Measurements from ENCODE around the gene NGF.
"Not testable (repeated sequence)": the region's sequence is repeated elsewhere in the genome, so short reads cannot be mapped to it uniquely, and the experiment has no call there.

Gene NGF

GRCh38 chr1:115364780-115365155 is 26.7 kb upstream of the NGF start:
- TF ChIP-seq CTCF (conservative IDR thresholded peaks at IDR 0.05; ENCODE audit: low read depth, low read length) = no peak
- H3K4me3 ChIP-seq (ENCODE audit: low read length) = no peak overlapping the region
- peak; percentile 40 for DNase-seq (ENCODE audit: low read depth)

GRCh38 chr1:115364046-115364779 is 26.2 kb upstream of the NGF start:
- no peak for DNase-seq (ENCODE audit: low read depth)
- no peak for TF ChIP-seq CTCF (conservative IDR thresholded peaks at IDR 0.05; ENCODE audit: low read depth, low read length)
- no peak overlapping the region for H3K4me3 ChIP-seq (ENCODE audit: low read length)

GRCh38 chr1:115363171-115363570 is 25.1 kb upstream of the NGF start:
- TF ChIP-seq CTCF (conservative IDR thresholded peaks at IDR 0.05; ENCODE audit: low read depth, low read length) = no peak
- DNase-seq (ENCODE audit: low read depth) = no peak
- no peak overlapping the region for H3K4me3 ChIP-seq (ENCODE audit: low read length)

- not testable (repeated sequence) for H3K4me3 ChIP-seq (ENCODE audit: low read length); DNase-seq (ENCODE audit: low read depth)
These were observed 22.6 kb upstream of the NGF start for GRCh38 chr1:115360505-115361129.

- DNase-seq (ENCODE audit: low read depth); H3K4me3 ChIP-seq (ENCODE audit: low read length): not testable (repeated sequence)
These were observed 21.9 kb upstream of the NGF start for GRCh38 chr1:115359787-115360452.

GRCh38 chr1:115356356-115356755 is 18.3 kb upstream of the NGF start:
- no peak for DNase-seq (ENCODE audit: low read depth)
- H3K4me3 ChIP-seq (ENCODE audit: low read length) = no peak overlapping the region
- TF ChIP-seq CTCF (conservative IDR thresholded peaks at IDR 0.05; ENCODE audit: low read depth, low read length) = no peak

- TF ChIP-seq CTCF (conservative IDR thresholded peaks at IDR 0.05; ENCODE audit: low read depth, low read length) = no peak
- H3K4me3 ChIP-seq (ENCODE audit: low read length) = no peak overlapping the region
- DNase-seq (ENCODE audit: low read depth) = no peak
These were observed 17.0 kb upstream of the NGF start for GRCh38 chr1:115355069-115355468.

GRCh38 chr1:115351143-115351542 is 13.1 kb upstream of the NGF start:
- no peak for TF ChIP-seq CTCF (conservative IDR thresholded peaks at IDR 0.05; ENCODE audit: low read depth, low read length)
- DNase-seq (ENCODE audit: low read depth) = no peak
- H3K4me3 ChIP-seq (ENCODE audit: low read length) = no peak overlapping the region
